A549 (cell line): Measurements from ENCODE around the gene CHRNA1. TPM values are rescaled to one million over a fixed set of nuclear protein-coding genes. Genes with fewer than 3 reads are reported as not detected.

ENCODE experiments used
- ATAC-seq, 2 experiments: fragments of 200-7000 bp in 1 of 2; fragments of >200 bp in 1 of 2; cut with Nextera tagmentation in 1 of 2; cut with Tn5 transposase in 1 of 2; 3 replicates each; pipeline versions ENCODE4 v1.8.0 to v1.9.1; 2018 to 2020; ENCODE audit warnings: mild to moderate bottlenecking in 1 of 2, moderate library complexity in 1 of 2
- CTCF ChIA-PET: fragments of 300-600 bp; sonication (Branson Sonifier 250); formaldehyde crosslinking; extraction: SDS; loops from one replicate; lab custom pipeline; 2021; ENCODE audit warnings: antibody characterized with exemption, inconsistent platforms; lab: Yijun Ruan, JAX
- POLR2A ChIA-PET: fragments of 350-600 bp; formaldehyde crosslinking; extraction: SDS; loops from one replicate; lab custom pipeline; 2021; ENCODE audit warnings: antibody characterized with exemption, inconsistent platforms; lab: Yijun Ruan, JAX
- DNase-seq, 2 experiments: peaks; one replicate each; pipeline versions ENCODE4 v3.0.0 to v3.0.0-alpha.2; 2011 to 2016; ENCODE audit warnings: low read depth in 1 of 2, low spot score in 1 of 2
- FAIRE-seq: peaks from 2 replicates; lab custom pipeline; 2011; peaks lifted over from hg19 to GRCh38; lab: Jason Lieb, UNC
- H3K27ac ChIP-seq, 2 experiments: fragments of >200 bp; sonication (Bioruptor Twin); formaldehyde crosslinking; 3 replicates each; pipeline ENCODE4 v1.5.1; 2016 to 2017
- H3K4me1 ChIP-seq: fragments of >200 bp; sonication (Bioruptor Twin); formaldehyde crosslinking; 3 replicates; pipeline ENCODE4 v1.6.1; 2016
- H3K4me2 ChIP-seq: fragments of >200 bp; sonication (Bioruptor Twin); formaldehyde crosslinking; 3 replicates; pipeline ENCODE4 v1.6.1; 2016
- H3K4me3 ChIP-seq: fragments of >200 bp; sonication (Bioruptor Twin); formaldehyde crosslinking; 3 replicates; pipeline ENCODE4 v1.5.1; 2016
- H3K9me3 ChIP-seq: fragments of >200 bp; sonication (Bioruptor Twin); formaldehyde crosslinking; 3 replicates; pipeline ENCODE4 v1.6.1; 2016
- ATOH8 ChIP-seq: fragments of 250-450 bp; sonication (Bioruptor Pico); IDR thresholded peaks from 2 replicates; pipeline ENCODE4 v1.5.0; 2020; ENCODE audit warnings: low read depth, mild to moderate bottlenecking, moderate library complexity
- CHD2 ChIP-seq: fragments of 150-350 bp; IDR thresholded peaks from 2 replicates; pipeline ENCODE4 v1.6.1; 2014; ENCODE audit warnings: low read length; ENCODE audit not compliant: partially characterized antibody
- CTCF ChIP-seq: fragments of >200 bp; sonication (Bioruptor Twin); formaldehyde crosslinking; IDR thresholded peaks from 3 replicates; pipeline ENCODE4 v1.5.1; 2016
- EHMT2 ChIP-seq: fragments of 200-600 bp; sonication (generic); IDR thresholded peaks from 2 replicates; pipeline ENCODE4 v1.6.1; 2016; ENCODE audit warnings: antibody characterized with exemption, low read depth, mild to moderate bottlenecking, moderate library complexity
- ELK1 ChIP-seq: fragments of 150-350 bp; IDR thresholded peaks from 2 replicates; pipeline ENCODE4 v1.6.1; 2014; ENCODE audit warnings: low read depth, mild to moderate bottlenecking, low read length
- ESRRA ChIP-seq: fragments of 150-350 bp; IDR thresholded peaks from 2 replicates; pipeline ENCODE4 v1.6.1; 2014; ENCODE audit warnings: mild to moderate bottlenecking, low read length, borderline replicate concordance
- FOSB ChIP-seq: fragments of 250-450 bp; sonication (Bioruptor Pico); IDR thresholded peaks from 2 replicates; pipeline ENCODE4 v1.5.0; 2020; ENCODE audit warnings: mild to moderate bottlenecking, moderate library complexity
- GATA3 ChIP-seq: IDR thresholded peaks from 2 replicates; pipeline ENCODE4 v1.6.1; 2012; ENCODE audit warnings: borderline replicate concordance
- HOXA7 ChIP-seq: fragments of 250-450 bp; sonication (Bioruptor Pico); IDR thresholded peaks from 2 replicates; pipeline ENCODE4 v1.5.0; 2020; ENCODE audit warnings: mild to moderate bottlenecking, moderate library complexity
- HOXB13 ChIP-seq: fragments of 250-450 bp; sonication (Bioruptor Pico); IDR thresholded peaks from 2 replicates; pipeline ENCODE4 v1.5.0; 2020; ENCODE audit warnings: low read depth, mild to moderate bottlenecking, moderate library complexity
- HOXB5 ChIP-seq: fragments of 250-450 bp; sonication (Bioruptor Pico); IDR thresholded peaks from 2 replicates; pipeline ENCODE4 v1.5.0; 2020; ENCODE audit warnings: mild to moderate bottlenecking, moderate library complexity
- JUNB ChIP-seq: fragments of >200 bp; sonication (Bioruptor Twin); formaldehyde crosslinking; IDR thresholded peaks from 2 replicates; pipeline ENCODE4 v1.6.1; 2016
- MAFK ChIP-seq: fragments of 450-650 bp; IDR thresholded peaks from 2 replicates; pipeline ENCODE4 v1.6.1; 2014; ENCODE audit not compliant: partially characterized antibody
- NPAS2 ChIP-seq: fragments of 250-450 bp; sonication (Bioruptor Pico); IDR thresholded peaks from 2 replicates; pipeline ENCODE4 v1.8.0; 2022; ENCODE audit warnings: mild to moderate bottlenecking, moderate library complexity, borderline replicate concordance
- PHF8 ChIP-seq: fragments of 200-600 bp; sonication (generic); IDR thresholded peaks from 2 replicates; pipeline ENCODE4 v1.6.1; 2016; ENCODE audit warnings: low read depth, mild to moderate bottlenecking, antibody characterized with exemption, moderate library complexity, borderline replicate concordance
- POLR2A ChIP-seq: IDR thresholded peaks from 2 replicates; pipeline ENCODE4 v1.6.1; 2012; ENCODE audit warnings: mild to moderate bottlenecking, low read length
- POLR2AphosphoS2 ChIP-seq: conservative IDR thresholded peaks from 2 replicates; pipeline ENCODE4 v1.6.1; 2012; ENCODE audit warnings: low read length, improper control_type of control experiment, inconsistent platforms
- RAD21 ChIP-seq, 2 experiments: fragments of >200 bp in 1 of 2; sonication (Bioruptor Twin) in 1 of 2; formaldehyde crosslinking in 1 of 2; IDR thresholded peaks in 1 of 2; conservative IDR thresholded peaks in 1 of 2; 2 replicates in 1 of 2; 3 replicates in 1 of 2; pipeline ENCODE4 v1.6.1; 2012 to 2018; ENCODE audit warnings: inconsistent platforms in 1 of 2
- RNF2 ChIP-seq: fragments of 200-600 bp; sonication (generic); IDR thresholded peaks from 2 replicates; pipeline ENCODE4 v1.6.1; 2016; ENCODE audit warnings: low read depth, mild to moderate bottlenecking, antibody characterized with exemption, moderate library complexity, borderline replicate concordance
- SMC3 ChIP-seq: fragments of >200 bp; sonication (Bioruptor Twin); formaldehyde crosslinking; IDR thresholded peaks from 3 replicates; pipeline ENCODE4 v1.6.1; 2018; ENCODE audit warnings: inconsistent platforms
- TFCP2L1 ChIP-seq: fragments of 250-450 bp; sonication (Bioruptor Pico); IDR thresholded peaks from 2 replicates; pipeline ENCODE4 v1.5.0; 2021; ENCODE audit warnings: mild to moderate bottlenecking
- TP53 ChIP-seq: fragments of 250-450 bp; sonication (Bioruptor Pico); IDR thresholded peaks from 2 replicates; pipeline ENCODE4 v1.5.0; 2021; ENCODE audit warnings: mild to moderate bottlenecking, moderate library complexity
- ZFP36 ChIP-seq: fragments of 450-650 bp; IDR thresholded peaks from 2 replicates; pipeline ENCODE4 v1.6.1; 2014; ENCODE audit warnings: borderline replicate concordance; ENCODE audit not compliant: partially characterized antibody
- ZNF302 ChIP-seq: fragments of 250-450 bp; sonication (Bioruptor Pico); IDR thresholded peaks from 2 replicates; pipeline ENCODE4 v1.9.0; 2021; ENCODE audit warnings: inconsistent platforms, mild to moderate bottlenecking, moderate library complexity
- WGBS: methylation state at CpG from one replicate; pipeline ENCODE4 v1.1.6; 2017; ENCODE audit errors: missing lambda C conversion rate; 5-methylcytosine and 5-hydroxymethylcytosine counted together
- polyA plus RNA-seq, 4 experiments: library from polyadenylated mRNA; depleted of rRNA in 3 of 4; stranded (reverse); fragments of >200 nt; fragmentation: RNase III in 1 of 4; extraction: RNeasy Plus Mini Kit Qiagen cat#74134 plus additional on column Dnase treatment in 1 of 4; gene quantifications; 2 replicates in 3 of 4; 3 replicates in 1 of 4; pipeline ENCODE4 v1.2.3, GENCODE V29; 2011 to 2017
- TF ChIP-seq, protein P1 (sequence below): fragments of >200 bp; sonication (Bioruptor Twin); formaldehyde crosslinking; IDR thresholded peaks from 2 replicates; pipeline ENCODE4 v1.6.1; 2016
- TF ChIP-seq, protein P2 (sequence below): fragments of >200 bp; sonication (Bioruptor Twin); formaldehyde crosslinking; IDR thresholded peaks from 3 replicates; pipeline ENCODE4 v1.6.1; 2016

The CHRNA1 gene
- polyA plus RNA-seq, 2 of the 4 experiments (the other 2 are of a cell fraction) = not detected

DNA sequence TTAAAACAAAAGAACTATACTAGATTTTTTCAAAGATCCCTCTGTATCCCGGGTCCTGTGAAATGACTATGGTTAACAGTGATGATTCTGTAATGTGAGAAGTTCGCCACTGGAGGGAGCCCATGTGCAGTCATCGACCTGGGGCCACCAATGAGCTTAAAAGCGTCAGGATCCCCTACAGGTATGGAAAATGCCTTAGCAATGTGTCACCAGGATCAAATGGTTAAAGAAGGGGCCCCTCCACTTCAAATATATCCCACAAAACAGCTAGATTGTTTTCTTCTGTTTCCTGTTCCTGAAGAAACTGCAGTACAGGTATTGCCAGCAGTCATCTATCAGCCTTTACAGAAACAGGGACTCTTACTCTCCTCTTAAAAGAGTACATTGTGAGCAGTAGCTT lies 15.3 kb downstream of the CHRNA1 start:
- TF ChIP-seq EHMT2 = no peak
- TF ChIP-seq RAD21 (conservative IDR thresholded peaks at IDR 0.05 in 1 of 2, IDR thresholded peaks at IDR 0.05 in 1 of 2) = peak; percentile 76
- TF ChIP-seq CTCF = peak; percentile 86
- TF ChIP-seq SMC3 = peak; percentile 75
- FAIRE-seq (no peak), ATAC-seq (peak; percentile 88 to 95), DNase-seq (peak; percentile 54 to 57)
- no peaks in the 10 kb centered on the region for H3K4me1 ChIP-seq
- CTCF ChIA-PET = interaction anchor here (0.7 to 4.9 kb wide), 29 partner anchors 11 to 458 kb away, joined by 3 to 68 read pairs (median 3); partner anchors contain the start of gene CHRNA1
- POLR2A ChIA-PET = no interaction called here
- H3K27ac ChIP-seq = no peak overlapping the region
- H3K9me3 ChIP-seq = no peaks in the 10 kb centered on the region
- no peak overlapping the region for H3K4me2 ChIP-seq
- no peak overlapping the region for H3K4me3 ChIP-seq
- 1% methylated on average over 4 of the region's 4 CpGs for WGBS

GRCh38 chr2:174745142-174745541 lies 19.1 kb downstream of the CHRNA1 start:
- no peak overlapping the region for H3K27ac ChIP-seq
- H3K4me2 ChIP-seq = no peak overlapping the region
- H3K4me1 ChIP-seq = no peaks in the 10 kb centered on the region
- FAIRE-seq = no peak
- ChIA-PET CTCF (interaction anchor here (0.6 to 4.9 kb wide), 7 partner anchors 9 to 283 kb away, joined by 3 to 26 read pairs (median 3); partner anchors contain the start of gene CHRNA1), POLR2A (no interaction called here)
- H3K9me3 ChIP-seq = no peaks in the 10 kb centered on the region
- 34% methylated on average over 5 of the region's 5 CpGs for WGBS
- no peak overlapping the region for H3K4me3 ChIP-seq
- no peak for TF ChIP-seq HOXA7 (CRISPR knock-in tag)
- TF ChIP-seq, protein P1, sequence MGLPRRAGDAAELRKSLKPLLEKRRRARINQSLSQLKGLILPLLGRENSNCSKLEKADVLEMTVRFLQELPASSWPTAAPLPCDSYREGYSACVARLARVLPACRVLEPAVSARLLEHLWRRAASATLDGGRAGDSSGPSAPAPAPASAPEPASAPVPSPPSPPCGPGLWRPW = no peak
- no peak for TF ChIP-seq PHF8
- no peak for TF ChIP-seq HOXB13 (CRISPR knock-in tag)
- no peak for TF ChIP-seq ESRRA
- TF ChIP-seq TP53 (CRISPR knock-in tag) = no peak
- TF ChIP-seq MAFK = no peak
- TF ChIP-seq GATA3 = no peak
- no peak for TF ChIP-seq POLR2A
- DNase-seq = no peak
- no peak for ATAC-seq

GRCh38 chr2:174744111-174744510 lies 20.2 kb downstream of the CHRNA1 start:
- no peak overlapping the region for H3K4me2 ChIP-seq
- 13% methylated on average over 2 of the region's 2 CpGs for WGBS
- no peak for FAIRE-seq
- ChIA-PET CTCF (interaction anchor here (1.3 kb wide), 2 partner anchors 10 to 47 kb away, joined by 3 to 4 read pairs; no protein-coding TSS in a partner anchor), POLR2A (no interaction called here)
- no peak for ATAC-seq
- DNase-seq = no peak
- H3K4me3 ChIP-seq = no peak overlapping the region
- H3K27ac ChIP-seq = no peak overlapping the region
- no peaks in the 10 kb centered on the region for H3K4me1 ChIP-seq
- TF ChIP-seq TFCP2L1 (CRISPR knock-in tag) (no peak), NPAS2 (CRISPR knock-in tag) (no peak), TP53 (CRISPR knock-in tag) (no peak), ZFP36 (no peak), JUNB (no peak)
- no peaks in the 10 kb centered on the region for H3K9me3 ChIP-seq

DNA sequence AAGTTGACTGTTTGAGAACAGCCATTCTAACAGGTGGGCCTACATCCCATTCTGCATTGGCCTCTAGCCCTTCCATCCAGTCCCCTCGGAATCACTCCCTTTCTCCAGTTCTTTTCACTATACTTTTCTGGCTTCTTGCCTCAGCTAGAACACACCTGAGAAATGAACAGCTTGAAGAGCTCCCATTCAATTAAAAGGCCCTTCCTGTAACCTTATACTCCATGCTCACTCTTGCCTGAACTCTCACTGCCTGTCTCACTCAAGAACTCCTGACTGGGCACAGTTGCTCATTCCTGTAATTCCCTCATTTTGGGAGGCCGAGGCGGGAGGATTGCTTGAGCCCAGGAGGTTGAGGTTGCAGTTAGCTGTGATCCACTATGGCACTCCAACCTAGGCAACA lies 23.6 kb downstream of the CHRNA1 start:
- H3K27ac ChIP-seq = no peak overlapping the region
- ChIA-PET CTCF (interaction anchor here (1.2 kb wide), 1 partner anchor 30 kb away, joined by 4 read pairs; no protein-coding TSS in a partner anchor), POLR2A (no interaction called here)
- TF ChIP-seq TFCP2L1 (CRISPR knock-in tag) = no peak
- TF ChIP-seq PHF8 = no peak
- no peak for TF ChIP-seq ATOH8 (CRISPR knock-in tag)
- TF ChIP-seq, protein P2, sequence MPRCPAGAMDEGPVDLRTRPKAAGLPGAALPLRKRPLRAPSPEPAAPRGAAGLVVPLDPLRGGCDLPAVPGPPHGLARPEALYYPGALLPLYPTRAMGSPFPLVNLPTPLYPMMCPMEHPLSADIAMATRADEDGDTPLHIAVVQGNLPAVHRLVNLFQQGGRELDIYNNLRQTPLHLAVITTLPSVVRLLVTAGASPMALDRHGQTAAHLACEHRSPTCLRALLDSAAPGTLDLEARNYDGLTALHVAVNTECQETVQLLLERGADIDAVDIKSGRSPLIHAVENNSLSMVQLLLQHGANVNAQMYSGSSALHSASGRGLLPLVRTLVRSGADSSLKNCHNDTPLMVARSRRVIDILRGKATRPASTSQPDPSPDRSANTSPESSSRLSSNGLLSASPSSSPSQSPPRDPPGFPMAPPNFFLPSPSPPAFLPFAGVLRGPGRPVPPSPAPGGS = no peak
- TF ChIP-seq ZNF302 (CRISPR knock-in tag) = no peak
- TF ChIP-seq FOSB (CRISPR knock-in tag) = no peak
- TF ChIP-seq TP53 (CRISPR knock-in tag) = no peak
- no peak for TF ChIP-seq CHD2
- TF ChIP-seq ELK1 = no peak
- TF ChIP-seq POLR2AphosphoS2 = no peak
- no peak for TF ChIP-seq RNF2
- no peak for TF ChIP-seq HOXB5 (CRISPR knock-in tag)
- no peaks in the 10 kb centered on the region for H3K4me1 ChIP-seq
- ATAC-seq (no peak), DNase-seq (no peak), FAIRE-seq (no peak)
- no peaks in the 10 kb centered on the region for H3K9me3 ChIP-seq
- no peak overlapping the region for H3K4me3 ChIP-seq
- WGBS = 77% methylated on average over 3 of the region's 3 CpGs
- no peak overlapping the region for H3K4me2 ChIP-seq
